Spinal cord (tissue), 10 donors: ENCODE data around the gene TRIOBP. TPM values are rescaled to one million over a fixed set of nuclear protein-coding genes. Genes with fewer than 3 reads are reported as not detected.

Experiments used
- DNase-seq, 6 donors: peaks; one replicate each; pipeline versions ENCODE4 v3.0.0 to v3.0.0-alpha.2; 2013 to 2015; ENCODE audit warnings: low spot score in 6 of 6, low read depth in 4 of 6
- H3K27ac ChIP-seq: one replicate; pipeline ENCODE4 v1.5.1; 2013; ENCODE audit warnings: low read depth, low read length, control low read depth
- H3K27me3 ChIP-seq: one replicate; pipeline ENCODE4 v1.6.1; 2013; ENCODE audit warnings: low read length; ENCODE audit not compliant: control insufficient read depth, insufficient read depth
- H3K36me3 ChIP-seq: one replicate; pipeline ENCODE4 v1.6.1; 2013; ENCODE audit warnings: low read length; ENCODE audit not compliant: control insufficient read depth, insufficient read depth
- H3K4me1 ChIP-seq: one replicate; pipeline ENCODE4 v1.6.1; 2013; ENCODE audit warnings: low read length; ENCODE audit not compliant: control insufficient read depth, insufficient read depth
- H3K4me3 ChIP-seq: one replicate; pipeline ENCODE4 v1.5.1; 2013; ENCODE audit warnings: low read depth, low read length, control low read depth
- H3K9me3 ChIP-seq: one replicate; pipeline ENCODE4 v1.6.1; 2013; ENCODE audit warnings: low read length; ENCODE audit not compliant: control insufficient read depth, insufficient read depth
- WGBS: methylation state at CpG from one replicate; pipeline ENCODE4 v1.1.5; 2013; ENCODE audit warnings: missing lambda C conversion rate; ENCODE audit not compliant: insufficient coverage; 5-methylcytosine and 5-hydroxymethylcytosine counted together
- polyA plus RNA-seq, 2 donors: library from polyadenylated mRNA; unstranded; fragments of 120-200 nt; gene quantifications; one replicate each; pipeline ENCODE4 v1.2.1, GENCODE V29; 2013; ENCODE audit not compliant: insufficient read length in 2 of 2
- total RNA-seq, 2 donors: library from RNA; depleted of rRNA in 1 of 2; stranded (reverse); fragments of 120-200 nt in 1 of 2; fragments of >200 nt in 1 of 2; gene quantifications; one replicate each; pipeline versions ENCODE4 v1.2.3 to v1.2.4, GENCODE V29; 2013 to 2014
- donor health status: healthy.

Gene TRIOBP
- total and polyA plus RNA-seq, 4 donors, result 32.3 to 72.9 (median 55.8) TPM

DNA sequence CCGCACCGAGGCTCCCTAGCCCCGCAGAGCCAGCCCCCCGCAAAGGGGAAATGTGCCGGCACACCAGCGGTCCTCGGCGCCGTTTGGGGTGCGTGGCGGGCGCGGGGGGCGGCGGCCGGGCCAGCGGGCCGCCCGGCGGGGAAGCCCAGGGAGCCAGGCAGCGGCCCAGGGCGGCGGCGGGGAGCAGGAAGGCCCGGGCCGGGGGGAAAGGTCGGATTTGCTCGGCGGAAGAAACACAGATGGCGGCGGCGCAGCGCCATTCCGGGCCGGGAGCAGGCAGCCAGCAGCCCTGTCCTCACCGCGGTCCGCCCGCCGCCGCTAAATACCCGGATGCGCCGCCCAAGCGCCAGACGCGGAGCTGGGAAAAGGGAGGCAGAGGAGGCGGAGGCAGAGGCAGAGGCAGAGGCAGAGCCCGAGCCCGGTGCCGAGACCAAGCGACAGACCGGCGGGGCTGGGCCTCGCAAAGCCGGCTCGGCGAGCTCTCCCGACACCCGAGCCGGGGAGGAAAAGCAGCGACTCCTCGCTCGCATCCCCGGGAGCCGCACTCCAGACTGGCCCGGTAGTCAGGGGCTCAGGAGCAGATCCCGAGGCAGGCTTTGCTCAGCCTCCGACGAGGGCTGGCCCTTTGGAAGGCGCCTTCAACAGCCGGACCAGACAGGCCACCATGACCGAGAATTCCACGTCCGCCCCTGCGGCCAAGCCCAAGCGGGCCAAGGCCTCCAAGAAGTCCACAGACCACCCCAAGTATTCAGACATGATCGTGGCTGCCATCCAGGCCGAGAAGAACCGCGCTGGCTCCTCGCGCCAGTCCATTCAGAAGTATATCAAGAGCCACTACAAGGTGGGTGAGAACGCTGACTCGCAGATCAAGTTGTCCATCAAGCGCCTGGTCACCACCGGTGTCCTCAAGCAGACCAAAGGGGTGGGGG lies 108.3 kb downstream of the TRIOBP start:
- DNase-seq, result peak in 3 of 6 donors; percentile 80 to 96 (median 95)
- Histone ChIP-seq H3K4me1 (peaks cover 76% of the 10 kb centered on the region), H3K4me3 (peak overlapping the region; percentile 89), H3K9me3 (no peaks in the 10 kb centered on the region), H3K36me3 (peaks cover 5% of the 10 kb centered on the region), H3K27me3 (no peaks in the 10 kb centered on the region), H3K27ac (peak overlapping the region; percentile 91)
- WGBS, result 3% methylated on average over 87 of the region's 87 CpGs

DNA sequence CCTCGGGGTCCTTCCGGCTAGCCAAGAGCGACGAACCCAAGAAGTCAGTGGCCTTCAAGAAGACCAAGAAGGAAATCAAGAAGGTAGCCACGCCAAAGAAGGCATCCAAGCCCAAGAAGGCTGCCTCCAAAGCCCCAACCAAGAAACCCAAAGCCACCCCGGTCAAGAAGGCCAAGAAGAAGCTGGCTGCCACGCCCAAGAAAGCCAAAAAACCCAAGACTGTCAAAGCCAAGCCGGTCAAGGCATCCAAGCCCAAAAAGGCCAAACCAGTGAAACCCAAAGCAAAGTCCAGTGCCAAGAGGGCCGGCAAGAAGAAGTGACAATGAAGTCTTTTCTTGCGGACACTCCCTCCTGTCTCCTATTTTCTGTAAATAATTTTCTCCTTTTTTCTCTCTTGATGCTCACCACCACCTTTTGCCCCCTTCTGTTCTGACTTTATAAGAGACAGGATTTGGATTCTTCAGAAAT lies 109.0 kb downstream of the TRIOBP start:
- H3K27ac ChIP-seq, result peak overlapping the region; percentile 91
- H3K4me1 ChIP-seq, result peaks cover 76% of the 10 kb centered on the region

DNA sequence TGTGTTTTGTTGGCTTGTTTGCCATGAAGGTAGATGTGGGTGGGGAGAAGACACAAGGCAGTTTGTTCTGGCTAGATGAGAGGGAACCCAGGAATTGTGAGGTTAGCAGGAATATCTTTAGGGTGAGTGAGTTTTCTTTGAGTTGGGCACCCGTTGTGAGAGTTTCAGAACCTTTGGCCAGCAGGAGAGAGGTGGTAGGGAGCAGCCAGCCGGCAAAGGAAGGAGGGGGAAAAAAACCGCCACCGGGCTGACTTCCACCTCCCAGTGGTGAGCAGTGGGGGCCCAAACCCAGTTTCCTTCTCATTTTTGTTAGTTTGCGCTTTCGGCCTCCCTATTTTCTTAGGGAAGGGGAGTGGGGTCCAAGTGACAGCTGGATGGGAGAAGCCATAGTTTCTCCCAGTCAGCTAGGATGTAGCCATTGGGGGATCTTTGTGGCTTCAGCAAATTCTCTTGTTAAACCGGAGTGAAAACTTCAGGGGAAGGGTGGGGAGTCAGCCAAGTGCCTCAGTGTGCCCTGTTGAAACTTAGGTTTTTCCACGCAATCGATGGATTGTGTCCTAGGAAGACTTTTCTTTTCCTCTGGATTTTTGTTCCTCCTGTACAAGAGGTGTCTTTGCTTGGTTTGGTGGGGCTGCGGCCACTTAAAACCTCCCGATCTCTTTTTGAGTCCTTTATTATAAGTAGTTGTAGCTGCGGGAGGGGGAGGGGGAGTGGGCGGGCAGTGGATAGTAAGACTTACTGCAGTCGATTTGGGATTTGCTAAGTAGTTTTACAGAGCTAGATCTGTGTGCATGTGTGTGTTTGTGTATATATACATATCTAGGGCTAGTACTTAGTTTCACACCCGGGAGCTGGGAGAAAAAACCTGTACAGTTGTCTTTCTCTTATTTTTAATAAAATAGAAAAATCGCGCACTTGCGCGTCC lies 109.8 kb downstream of the TRIOBP start:
- Histone ChIP-seq H3K4me1 (peaks cover 76% of the 10 kb centered on the region), H3K36me3 (peaks cover 6% of the 10 kb centered on the region), H3K27me3 (no peaks in the 10 kb centered on the region), H3K4me3 (peak overlapping the region; percentile 89), H3K27ac (peak overlapping the region; percentile 91), H3K9me3 (no peaks in the 10 kb centered on the region)
- peak in 2 of 6 donors; percentile 42 to 43 for DNase-seq
- WGBS, result 3% methylated on average over 7 of the region's 19 CpGs

More for the DNA sequence above, 109.0 kb downstream of the TRIOBP start:
- 31% methylated on average over 7 of the region's 10 CpGs for WGBS
- DNase-seq, result no peak
- Histone ChIP-seq H3K9me3 (no peaks in the 10 kb centered on the region), H3K4me3 (peak overlapping the region; percentile 89), H3K27me3 (no peaks in the 10 kb centered on the region), H3K36me3 (peaks cover 6% of the 10 kb centered on the region)

DNA sequence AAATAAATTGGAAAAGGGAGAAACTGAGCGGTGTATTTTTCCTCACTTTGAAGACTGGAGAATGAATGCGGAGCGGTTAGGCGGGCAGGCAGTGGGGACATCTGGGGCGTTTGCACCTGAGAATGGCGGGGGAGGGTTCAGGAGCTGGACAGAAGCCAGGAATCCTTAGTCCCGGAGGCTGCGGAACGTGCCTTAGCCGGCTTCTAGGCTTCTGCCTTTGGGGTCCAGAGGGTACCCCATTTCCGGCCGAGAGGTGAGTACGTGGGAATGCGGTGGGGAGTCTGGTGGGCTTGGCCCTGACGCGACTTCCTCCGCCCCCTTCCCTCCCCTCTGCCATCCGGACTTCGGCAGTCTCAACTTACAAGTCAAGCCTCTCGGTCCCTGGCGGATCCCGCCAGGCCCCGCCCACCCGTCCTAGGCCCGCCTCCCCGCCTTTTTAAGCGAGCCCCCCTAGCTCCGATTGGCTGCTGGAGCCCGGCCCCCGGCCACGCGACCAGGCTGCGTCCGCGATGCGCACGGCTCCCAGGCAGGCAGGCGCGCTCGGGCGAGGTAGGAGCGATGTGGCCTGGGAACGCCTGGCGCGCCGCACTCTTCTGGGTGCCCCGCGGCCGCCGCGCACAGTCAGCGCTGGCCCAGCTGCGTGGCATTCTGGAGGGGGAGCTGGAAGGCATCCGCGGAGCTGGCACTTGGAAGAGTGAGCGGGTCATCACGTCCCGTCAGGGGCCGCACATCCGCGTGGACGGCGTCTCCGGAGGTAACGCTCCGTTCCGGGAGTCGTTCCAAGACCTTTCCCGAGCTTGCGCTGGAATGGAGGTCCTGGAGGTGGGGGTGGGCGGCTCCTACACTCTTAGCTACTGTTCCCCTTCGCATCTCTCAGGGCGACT lies 110.8 kb downstream of the TRIOBP start, which contains the start of gene GCAT:
GCAT (plus strand) TSS at position 525 of the 884 bp plus-strand sequence; CDS start at position 559, 34 bp downstream.
- Histone ChIP-seq H3K27me3 (no peaks in the 10 kb centered on the region), H3K9me3 (no peaks in the 10 kb centered on the region), H3K4me1 (peaks cover 67% of the 10 kb centered on the region), H3K27ac (peak within 1 kb of the TSS; percentile 91), H3K4me3 (peak within 1 kb of the TSS; percentile 89), H3K36me3 (peaks cover 6% of the 10 kb centered on the region)
- DNase-seq, result peak; percentile 81 to 98 (median 92)
- under 1% methylated on average over 73 of the region's 73 CpGs for WGBS

DNA sequence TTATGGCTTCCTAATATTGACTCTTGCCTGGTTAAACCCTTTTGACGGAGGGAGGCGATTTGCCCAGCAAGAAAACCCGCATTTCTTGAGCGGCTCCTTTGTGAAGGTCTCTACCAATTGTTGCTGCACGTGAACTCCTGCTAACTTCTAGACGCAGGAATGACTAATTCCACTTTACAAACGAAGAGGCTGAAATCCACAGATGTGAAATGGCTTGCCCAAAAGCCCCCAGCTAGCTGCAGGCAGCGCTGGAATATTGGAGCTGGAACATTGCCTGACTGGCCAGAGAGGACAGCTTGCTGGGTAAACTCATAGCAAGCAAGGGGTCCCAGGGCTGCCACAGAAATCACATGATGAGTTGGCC lies 111.4 kb downstream of the TRIOBP start:
- Histone ChIP-seq H3K4me1 (peaks cover 61% of the 10 kb centered on the region), H3K4me3 (peak overlapping the region; percentile 89), H3K27me3 (no peaks in the 10 kb centered on the region), H3K27ac (peak overlapping the region; percentile 79), H3K9me3 (no peaks in the 10 kb centered on the region), H3K36me3 (peaks cover 11% of the 10 kb centered on the region)
- no peak for DNase-seq
- WGBS, result 4% methylated on average over 8 of the region's 8 CpGs

DNA sequence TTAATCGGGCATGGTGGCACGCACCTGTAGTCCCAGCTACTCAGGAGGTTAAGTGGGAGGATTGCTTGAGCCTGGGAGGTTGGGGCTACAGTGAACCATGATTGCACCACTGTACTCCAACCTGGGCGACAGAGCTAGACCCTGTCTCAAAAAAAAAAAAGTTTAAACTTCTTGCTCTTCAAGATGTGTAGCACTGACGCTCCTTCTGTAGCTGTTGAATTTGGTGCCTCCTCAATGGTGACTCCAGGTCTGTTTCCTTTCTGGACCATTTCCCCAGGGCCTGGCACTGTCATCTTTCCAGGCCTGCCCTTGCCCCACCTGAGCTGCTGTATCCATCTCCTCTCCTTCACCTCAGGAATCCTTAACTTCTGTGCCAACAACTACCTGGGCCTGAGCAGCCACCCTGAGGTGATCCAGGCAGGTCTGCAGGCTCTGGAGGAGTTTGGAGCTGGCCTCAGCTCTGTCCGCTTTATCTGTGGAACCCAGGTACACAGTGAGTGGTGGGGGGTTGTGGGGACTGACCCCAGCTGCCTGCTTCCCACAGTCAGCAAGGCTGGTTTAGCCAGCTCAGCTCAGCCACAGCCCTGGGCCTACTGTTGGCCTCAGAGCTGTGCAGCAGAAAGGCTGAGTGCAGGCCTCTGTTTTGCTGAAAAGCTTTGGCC lies 113.0 kb downstream of the TRIOBP start:
- Histone ChIP-seq H3K4me1 (peaks cover 46% of the 10 kb centered on the region), H3K27me3 (no peaks in the 10 kb centered on the region), H3K27ac (no peak overlapping the region), H3K4me3 (no peak overlapping the region), H3K9me3 (no peaks in the 10 kb centered on the region), H3K36me3 (peaks cover 25% of the 10 kb centered on the region)
- 90% methylated on average over 5 of the region's 5 CpGs for WGBS
- no peak for DNase-seq

DNA sequence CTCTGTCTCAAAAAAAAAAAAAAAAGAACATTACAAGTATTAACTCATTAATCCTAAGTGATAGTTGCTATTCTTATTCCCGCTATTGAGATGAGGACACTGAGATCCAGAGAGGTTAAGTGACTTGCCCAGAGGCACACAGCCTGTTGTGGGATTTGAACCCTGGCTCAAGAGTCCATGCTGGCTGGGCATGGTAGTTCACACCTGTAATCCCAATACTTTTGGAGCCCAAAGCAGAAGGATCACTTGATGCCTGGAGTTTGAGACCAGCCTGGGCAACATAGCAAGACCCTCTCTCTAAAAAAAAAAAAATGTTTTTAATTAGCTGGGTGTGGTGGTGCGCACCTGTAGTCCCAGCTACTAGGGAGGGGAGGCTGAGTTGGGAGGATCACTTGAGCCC lies 115.0 kb downstream of the TRIOBP start:
- H3K4me3 ChIP-seq, result no peak overlapping the region
- no peak overlapping the region for H3K27ac ChIP-seq
- H3K36me3 ChIP-seq, result peaks cover 45% of the 10 kb centered on the region
- no peaks in the 10 kb centered on the region for H3K27me3 ChIP-seq
- H3K4me1 ChIP-seq, result peaks cover 29% of the 10 kb centered on the region
- no peaks in the 10 kb centered on the region for H3K9me3 ChIP-seq
- 100% methylated on average over 1 of the region's 2 CpGs for WGBS
- DNase-seq, result no peak

DNA sequence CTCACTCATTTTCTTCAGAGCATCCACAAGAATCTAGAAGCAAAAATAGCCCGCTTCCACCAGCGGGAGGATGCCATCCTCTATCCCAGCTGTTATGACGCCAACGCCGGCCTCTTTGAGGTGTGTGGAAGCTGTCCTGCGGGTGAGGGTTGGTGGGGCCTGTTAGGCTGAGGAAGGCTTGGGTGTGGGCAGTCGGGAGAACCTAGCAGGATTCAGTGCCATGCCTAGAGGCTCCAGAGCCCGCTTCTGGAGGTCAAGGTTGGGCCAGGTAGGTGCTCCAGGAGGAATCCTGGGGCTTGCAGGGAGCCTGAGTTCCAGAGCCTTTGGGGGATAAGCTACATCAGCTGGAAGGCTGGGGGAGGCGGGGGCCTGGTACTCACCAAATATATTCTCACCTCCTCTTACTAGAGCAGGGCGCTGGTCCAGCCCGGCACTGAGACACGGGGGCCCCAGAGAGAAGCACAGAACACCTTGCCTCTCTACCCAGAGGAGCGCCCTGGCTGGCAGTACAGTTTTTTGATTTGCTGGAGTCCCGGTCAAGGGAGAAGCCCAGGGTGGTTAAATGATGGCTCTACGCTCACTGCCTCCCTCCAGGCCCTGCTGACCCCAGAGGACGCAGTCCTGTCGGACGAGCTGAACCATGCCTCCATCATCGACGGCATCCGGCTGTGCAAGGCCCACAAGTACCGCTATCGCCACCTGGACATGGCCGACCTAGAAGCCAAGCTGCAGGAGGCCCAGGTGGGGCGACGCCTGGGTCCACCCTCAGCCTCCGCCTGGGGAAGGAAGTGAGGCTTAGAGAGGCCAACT lies 116.2 kb downstream of the TRIOBP start:
- Histone ChIP-seq H3K9me3 (no peaks in the 10 kb centered on the region), H3K27ac (no peak overlapping the region), H3K36me3 (peaks cover 47% of the 10 kb centered on the region), H3K4me3 (no peak overlapping the region), H3K27me3 (no peaks in the 10 kb centered on the region), H3K4me1 (peaks cover 29% of the 10 kb centered on the region)
- DNase-seq, result no peak
- WGBS, result 93% methylated on average over 24 of the region's 27 CpGs
